Measurements from ENCODE around the gene SPHKAP.
"Not testable (repeated sequence)": the region's sequence is repeated elsewhere in the genome, so short reads cannot be mapped to it uniquely, and the experiment has no call there.

Gene SPHKAP

GRCh38 chr2:228181098-228182019 is at the start of gene SPHKAP:
Gene SPHKAP, minus strand, starts transcription at chr2:228181687. Its CDS starts 89 bp downstream, at chr2:228181598.
- no peak for DNase-seq

GRCh38 chr2:228227466-228227865 is 46.0 kb upstream of the SPHKAP start:
- DNase-seq, result no peak

- no peak for DNase-seq
These were observed 42.9 kb upstream of the SPHKAP start for GRCh38 chr2:228224410-228224809.

GRCh38 chr2:228218593-228218992 is 37.1 kb upstream of the SPHKAP start:
- DNase-seq, result not testable (repeated sequence)

- DNase-seq, result no peak
These were observed 16.0 kb upstream of the SPHKAP start for GRCh38 chr2:228197504-228197903.

GRCh38 chr2:228180181-228181097 is 1.0 kb downstream of the SPHKAP start:
- DNase-seq, result no peak

- DNase-seq, result no peak
These were observed 14.2 kb downstream of the SPHKAP start for GRCh38 chr2:228167290-228167689.

- DNase-seq, result no peak
These were observed 16.8 kb downstream of the SPHKAP start for GRCh38 chr2:228164718-228165117.

- DNase-seq, result no peak
These were observed 23.6 kb downstream of the SPHKAP start for GRCh38 chr2:228157841-228158240.

- DNase-seq, result no peak
These were observed 36.5 kb downstream of the SPHKAP start for GRCh38 chr2:228144961-228145360.

GRCh38 chr2:228140934-228141528 is 40.5 kb downstream of the SPHKAP start:
- no peak for DNase-seq

GRCh38 chr2:228136027-228136426 is 45.5 kb downstream of the SPHKAP start:
- no peak for DNase-seq

- no peak for DNase-seq
These were observed 46.2 kb downstream of the SPHKAP start for GRCh38 chr2:228135300-228135699.

GRCh38 chr2:228131833-228132232 is 49.7 kb downstream of the SPHKAP start:
- no peak for DNase-seq

GRCh38 chr2:228126401-228126800 is 55.1 kb downstream of the SPHKAP start:
- no peak for DNase-seq

GRCh38 chr2:228118940-228119339 is 62.5 kb downstream of the SPHKAP start:
- no peak for DNase-seq

GRCh38 chr2:228107846-228108245 is 73.6 kb downstream of the SPHKAP start:
- DNase-seq, result no peak

GRCh38 chr2:228105526-228106250 is 75.8 kb downstream of the SPHKAP start:
- no peak for DNase-seq

- DNase-seq, result no peak
These were observed 77.3 kb downstream of the SPHKAP start for GRCh38 chr2:228104215-228104614.

GRCh38 chr2:228103379-228103778 is 78.1 kb downstream of the SPHKAP start:
- DNase-seq, result no peak

- no peak for DNase-seq
These were observed 78.5 kb downstream of the SPHKAP start for GRCh38 chr2:228102949-228103348.

GRCh38 chr2:228094377-228094921 is 87.0 kb downstream of the SPHKAP start:
- DNase-seq, result no peak
